ENCODE results near the gene NCBP2L. TPM values are rescaled to one million over a fixed set of nuclear protein-coding genes. Genes with fewer than 3 reads are reported as not detected.

The NCBP2L gene
- polyA plus RNA-seq, 3 donors: not detected

- H3K27ac ChIP-seq (ENCODE audit: low read depth in 1 of 2, low read length in 2 of 2): no peak overlapping the region
- peaks cover 0 to 9% (median 3%) of the 10 kb centered on the region in 7 donors for H3K9me3 Mint-ChIP-seq
- no peak overlapping the region for H3K9ac ChIP-seq (ENCODE audit: insufficient read depth, low read length, poor library complexity, severe bottlenecking)
- peaks cover 0 to 3% of the 10 kb centered on the region in 2 donors for H3K9me3 ChIP-seq (replicated peaks in 1 of 2; ENCODE audit: control insufficient read depth in 1 of 2, insufficient read depth in 1 of 2, low read length in 2 of 2)
- H3K36me3 ChIP-seq (replicated peaks in 1 of 2; ENCODE audit: control insufficient read depth in 1 of 2, insufficient read depth in 2 of 2, low read length in 2 of 2): no peaks in the 10 kb centered on the region
- TF ChIP-seq CTCF (IDR thresholded peaks at IDR 0.05): no peak
- no CpG with 5 or more reads among the region's 4 CpGs for WGBS (ENCODE audit: insufficient coverage)
- H3K4me1 Mint-ChIP-seq: peaks cover 17% of the 10 kb centered on the region
- no peak overlapping the region for H2AFZ ChIP-seq (ENCODE audit: insufficient read depth, low read depth, low read length, poor library complexity, severe bottlenecking)
- H3K27ac Mint-ChIP-seq: no peak overlapping the region
- H3K79me2 ChIP-seq (ENCODE audit: insufficient read depth, low read length): no peaks in the 10 kb centered on the region
- no peaks in the 10 kb centered on the region for H4K20me1 ChIP-seq (ENCODE audit: insufficient read depth, low read length)
- peaks cover 5% of the 10 kb centered on the region in 2 donors for H3K4me1 ChIP-seq (ENCODE audit: control insufficient read depth in 1 of 2, insufficient read depth in 2 of 2, low read length in 2 of 2)
- H3K27me3 ChIP-seq (ENCODE audit: control insufficient read depth in 2 of 2, insufficient read depth in 2 of 2, low read length in 2 of 2): peaks cover 34 to 46% of the 10 kb centered on the region in 2 donors
- DNase-seq: no peak
- H3K4me2 ChIP-seq (replicated peaks; ENCODE audit: extremely low read depth, low read length, poor library complexity, severe bottlenecking): no peak overlapping the region
- intact Hi-C loops (cut with micrococcal nuclease): no loop called here
- peaks cover 29 to 53% (median 41%) of the 10 kb centered on the region in 3 donors for H3K27me3 Mint-ChIP-seq (ENCODE audit: low read depth in 3 of 3)
- H3K36me3 Mint-ChIP-seq: no peaks in the 10 kb centered on the region
- H3K4me3 ChIP-seq (replicated peaks in 1 of 3; ENCODE audit: low read depth in 2 of 3, low read length in 3 of 3): no peak overlapping the region
- H3K4me3 Mint-ChIP-seq: peak overlapping the region in 1 of 2 donors; percentile 73
These were observed 50.3 kb downstream of the NCBP2L start for GRCh38 chrX:107827852-107828251.

DNA sequence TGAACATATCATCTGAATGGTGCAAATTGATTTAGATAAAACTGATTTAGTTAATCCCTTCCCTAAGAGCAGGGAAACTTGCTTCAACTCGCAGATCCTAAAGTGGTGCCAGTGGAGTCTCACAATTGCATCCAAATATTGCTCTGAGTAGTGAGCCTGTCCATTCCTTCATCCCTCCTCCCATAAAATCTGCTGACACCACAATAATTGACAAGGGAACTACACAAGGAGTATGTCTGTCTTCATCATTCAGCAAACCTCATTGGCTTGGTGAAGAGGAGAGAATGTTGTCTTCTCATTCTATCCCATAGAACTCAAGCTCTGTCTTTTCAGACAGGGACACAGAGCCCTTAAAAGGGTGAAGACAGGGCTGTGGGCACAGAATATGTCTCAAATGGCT, 52.3 kb downstream of the NCBP2L start:
- H3K9me3 Mint-ChIP-seq: peaks cover 0 to 8% (median 3%) of the 10 kb centered on the region in 7 donors
- H3K79me2 ChIP-seq (ENCODE audit: insufficient read depth, low read length): no peaks in the 10 kb centered on the region
- H3K27me3 Mint-ChIP-seq (ENCODE audit: low read depth in 3 of 3): peaks cover 21 to 40% (median 35%) of the 10 kb centered on the region in 3 donors
- H3K4me1 Mint-ChIP-seq: peaks cover 13% of the 10 kb centered on the region
- no peaks in the 10 kb centered on the region for H3K36me3 Mint-ChIP-seq
- no peak for DNase-seq
- no peaks in the 10 kb centered on the region for H3K36me3 ChIP-seq (replicated peaks in 1 of 2; ENCODE audit: control insufficient read depth in 1 of 2, insufficient read depth in 2 of 2, low read length in 2 of 2)
- peaks cover 4 to 5% of the 10 kb centered on the region in 2 donors for H3K4me1 ChIP-seq (ENCODE audit: control insufficient read depth in 1 of 2, insufficient read depth in 2 of 2, low read length in 2 of 2)
- no peak overlapping the region for H3K27ac ChIP-seq (ENCODE audit: low read depth in 1 of 2, low read length in 2 of 2)
- no peaks in the 10 kb centered on the region for H4K20me1 ChIP-seq (ENCODE audit: insufficient read depth, low read length)
- WGBS (ENCODE audit: insufficient coverage): no CpG with 5 or more reads among the region's 1 CpG
- peaks cover 28 to 41% of the 10 kb centered on the region in 2 donors for H3K27me3 ChIP-seq (ENCODE audit: control insufficient read depth in 2 of 2, insufficient read depth in 2 of 2, low read length in 2 of 2)
- H3K9ac ChIP-seq (ENCODE audit: insufficient read depth, low read length, poor library complexity, severe bottlenecking): no peak overlapping the region
- peaks cover 0 to 3% of the 10 kb centered on the region in 2 donors for H3K9me3 ChIP-seq (replicated peaks in 1 of 2; ENCODE audit: control insufficient read depth in 1 of 2, insufficient read depth in 1 of 2, low read length in 2 of 2)
- no peak overlapping the region for H3K27ac Mint-ChIP-seq
- no peak overlapping the region for H3K4me3 Mint-ChIP-seq
- no peak for TF ChIP-seq CTCF (IDR thresholded peaks at IDR 0.05)
- intact Hi-C loops (cut with micrococcal nuclease): no loop called here
- no peak overlapping the region for H3K4me2 ChIP-seq (replicated peaks; ENCODE audit: extremely low read depth, low read length, poor library complexity, severe bottlenecking)
- no peak overlapping the region for H2AFZ ChIP-seq (ENCODE audit: insufficient read depth, low read depth, low read length, poor library complexity, severe bottlenecking)
- H3K4me3 ChIP-seq (replicated peaks in 1 of 3; ENCODE audit: low read depth in 2 of 3, low read length in 3 of 3): no peak overlapping the region

Data from CD14-positive monocyte (primary cell).